Ramos (cell line): ENCODE results near the gene POU2F3.

Experiments
- in situ Hi-C: fragments of 300-500 bp; cut with MboI; formaldehyde crosslinking; loops from one replicate; pipeline ENCODE4 v1.14.3; 2022; ENCODE audit warnings: low sequenced_read_pairs; ENCODE audit not compliant: unreplicated experiment

POU2F3 gene

DNA sequence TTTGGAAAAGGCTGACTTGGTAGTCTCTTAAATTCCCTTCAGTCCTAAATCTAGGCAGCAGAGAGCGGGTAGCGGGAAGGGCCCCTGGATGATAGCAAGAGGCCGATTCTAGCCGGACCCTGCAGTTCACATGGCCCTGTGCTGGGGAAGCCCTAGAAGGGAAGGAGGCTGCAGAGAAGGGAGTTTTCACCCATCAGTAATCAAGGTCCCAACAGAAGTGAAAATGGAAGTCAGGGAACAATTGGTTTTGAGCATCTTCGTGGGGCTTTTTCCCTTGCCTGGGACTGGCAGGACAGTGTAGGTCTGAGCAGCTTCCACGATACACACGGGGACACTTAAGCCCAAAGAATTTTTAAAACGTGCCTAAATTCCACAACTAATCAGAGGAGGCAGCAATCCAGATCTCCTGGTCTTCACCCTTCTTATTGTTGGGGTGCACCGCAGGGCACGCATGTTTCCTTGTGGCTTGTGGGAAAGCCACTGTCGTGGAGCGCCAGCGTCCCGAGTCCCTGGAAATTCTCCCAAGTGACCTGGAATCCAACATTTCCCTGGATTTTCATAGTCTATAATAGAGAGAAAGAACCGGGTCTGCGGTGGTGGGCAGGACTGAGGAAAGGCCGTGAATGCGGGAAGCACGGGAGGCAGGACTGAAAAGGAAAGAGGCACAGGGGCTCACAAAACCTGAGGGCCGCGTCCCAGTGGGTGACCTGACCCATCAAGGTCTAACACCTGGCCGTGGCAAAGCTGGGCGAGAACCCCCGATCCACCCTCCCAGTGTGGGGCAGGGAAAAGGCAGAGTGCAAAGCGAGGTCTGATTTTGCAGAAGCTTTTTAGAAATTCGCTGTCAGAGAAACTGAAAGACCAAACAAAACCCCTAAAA, 30.0 kb upstream of the POU2F3 start:
- in situ Hi-C loops, result no loop called here

DNA sequence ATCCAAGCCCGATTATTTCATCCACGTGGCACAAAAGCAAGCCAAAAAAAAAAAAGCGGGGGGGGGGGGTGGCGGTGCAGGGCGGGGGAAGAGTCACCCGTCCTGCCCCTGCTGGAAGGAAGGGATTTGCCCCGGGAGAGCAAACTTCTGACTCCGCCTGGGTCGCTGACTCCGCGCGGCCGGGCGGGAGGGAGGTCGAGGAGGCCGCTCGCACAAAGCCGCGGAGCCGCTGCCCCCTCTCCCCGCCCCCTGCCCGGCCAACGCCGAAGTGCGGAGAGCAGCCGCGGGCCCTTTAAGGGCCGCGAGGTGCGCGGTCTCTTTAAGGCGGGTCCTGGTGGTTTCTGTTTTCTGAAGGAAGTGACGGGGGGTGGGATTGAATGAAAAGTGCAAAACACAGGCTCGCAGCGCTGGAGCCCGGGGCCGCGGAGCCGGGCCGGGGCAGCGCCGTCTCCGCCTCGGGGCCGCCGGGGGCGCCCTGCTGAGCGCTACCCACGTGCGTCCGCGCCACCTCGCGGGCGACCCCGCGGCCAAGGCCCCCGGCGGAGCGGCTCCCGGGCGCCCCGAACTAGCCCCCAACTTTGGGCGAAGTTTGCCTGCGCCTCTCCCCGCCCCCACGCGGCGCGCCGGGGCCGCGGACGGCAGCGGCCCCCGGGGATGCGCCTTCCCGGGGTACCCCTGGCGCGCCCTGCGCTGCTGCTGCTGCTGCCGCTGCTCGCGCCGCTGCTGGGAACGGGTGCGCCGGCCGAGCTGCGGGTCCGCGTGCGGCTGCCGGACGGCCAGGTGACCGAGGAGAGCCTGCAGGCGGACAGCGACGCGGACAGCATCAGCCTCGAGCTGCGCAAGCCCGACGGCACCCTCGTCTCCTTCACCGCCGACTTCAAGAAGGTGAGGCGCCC, 29.1 kb upstream of the POU2F3 start, which contains the start of gene OAF:
Gene OAF, plus strand, starts transcription at position 407 of the 896 bp plus-strand sequence. Its CDS starts 248 bp downstream, at position 655.
- in situ Hi-C loops, result no loop called here

DNA sequence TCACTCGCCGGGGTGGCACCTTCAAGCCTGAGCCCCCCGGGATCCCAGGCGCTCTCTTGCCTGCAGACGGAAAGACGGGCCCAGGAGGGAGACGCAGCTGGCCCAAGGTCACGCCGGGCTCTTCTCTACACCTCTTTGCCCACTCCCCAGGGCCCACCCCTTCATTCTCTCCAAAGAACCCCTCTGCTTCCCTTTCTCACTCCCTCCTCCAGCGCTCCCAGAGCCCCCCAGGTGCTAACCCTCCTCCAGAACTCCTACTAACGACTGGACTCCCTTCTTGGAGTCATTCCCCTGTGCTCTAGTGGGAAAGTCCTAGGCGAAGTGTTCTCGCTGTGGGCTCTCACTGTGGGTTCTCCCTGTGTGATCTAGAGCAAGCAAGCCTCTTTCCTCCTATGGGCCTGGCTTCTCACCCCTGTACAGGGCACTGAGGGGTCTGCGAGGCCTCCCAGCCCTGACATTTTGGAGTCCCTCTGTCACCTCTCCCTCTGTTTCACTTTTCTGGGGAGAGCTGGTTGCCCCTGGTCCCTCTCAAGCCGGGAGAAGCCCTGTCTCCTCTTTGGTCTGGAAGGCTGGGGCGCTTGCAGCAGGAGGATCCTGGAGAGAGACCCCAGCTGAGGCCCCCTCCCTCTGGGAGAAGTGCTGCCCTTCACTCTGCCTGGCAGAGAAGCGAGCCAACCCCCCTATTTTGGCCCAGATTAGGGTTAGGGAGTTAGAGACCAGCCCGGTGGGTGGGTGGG, 28.2 kb upstream of the POU2F3 start:
- in situ Hi-C loops, result no loop called here

DNA sequence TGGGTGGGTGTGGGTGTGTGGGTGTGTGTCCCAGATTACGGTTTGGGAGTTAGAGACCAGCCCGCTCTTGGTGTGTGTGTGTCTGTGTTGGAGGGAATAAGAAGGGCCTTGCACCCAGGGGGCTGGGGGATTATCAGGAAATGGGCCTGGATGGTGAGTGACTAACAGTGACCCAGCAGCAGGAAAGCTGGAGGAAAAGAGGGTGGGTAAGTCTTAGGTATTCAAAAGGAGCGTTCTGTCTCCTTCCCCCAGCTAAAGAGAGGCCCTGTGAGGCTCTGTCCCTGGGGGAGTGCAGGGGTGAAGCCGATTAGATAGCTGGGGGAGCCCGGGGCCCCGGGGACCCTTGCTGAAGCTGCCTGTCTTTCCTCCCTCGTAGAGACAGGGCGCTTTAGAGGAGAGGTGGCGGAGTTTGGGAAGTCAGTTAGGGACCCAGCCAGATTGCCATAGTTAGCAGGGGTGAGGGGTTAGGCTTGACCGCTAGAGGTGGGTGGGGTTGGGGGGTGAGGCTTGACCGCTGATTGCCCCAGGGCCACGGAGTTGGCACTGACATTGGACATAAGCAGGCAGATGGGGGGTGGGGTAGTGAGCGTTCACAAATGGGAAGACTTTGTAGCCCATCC, 27.6 kb upstream of the POU2F3 start:
- in situ Hi-C loops, result no loop called here

DNA sequence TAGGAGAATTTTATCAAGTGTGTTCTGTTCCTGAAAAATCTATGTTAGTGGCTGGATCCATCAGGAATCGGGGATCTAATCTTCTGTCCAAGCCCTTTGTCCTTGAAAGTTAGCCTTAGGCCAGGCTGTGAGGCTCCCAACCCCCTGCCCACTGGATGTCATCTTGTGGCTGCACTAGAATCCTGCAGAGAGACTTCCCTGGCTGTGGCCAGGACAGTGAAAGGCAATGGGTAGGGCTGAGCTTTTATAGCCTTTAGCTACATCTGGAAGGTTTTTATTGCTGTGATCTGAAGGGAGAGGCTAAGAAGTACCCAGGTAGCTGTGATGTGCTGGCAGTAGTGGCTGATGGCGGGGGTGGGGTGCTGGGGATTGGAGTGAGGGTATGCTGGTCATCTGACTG, 27.0 kb upstream of the POU2F3 start:
- in situ Hi-C loops, result no loop called here

DNA sequence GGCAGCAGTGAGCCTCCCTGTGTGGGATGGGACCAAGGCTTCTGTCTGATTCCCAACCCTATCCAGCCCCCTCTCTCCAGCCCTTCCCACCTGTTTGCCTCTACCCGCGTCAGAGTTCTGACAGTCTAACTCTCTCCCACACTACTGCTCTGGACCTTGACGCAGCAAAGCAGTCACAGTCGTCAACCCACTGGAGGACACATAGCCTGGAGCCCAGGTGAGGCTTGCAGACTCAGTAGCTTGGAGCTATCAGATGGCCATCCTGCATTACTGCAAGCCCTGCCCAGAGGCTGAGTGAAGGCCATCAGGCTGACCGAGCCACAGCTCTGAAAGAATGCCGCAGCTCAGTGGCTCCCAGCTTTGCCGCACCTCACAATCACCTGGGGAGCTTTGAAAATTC, 25.4 kb upstream of the POU2F3 start:
- in situ Hi-C loops, result no loop called here

DNA sequence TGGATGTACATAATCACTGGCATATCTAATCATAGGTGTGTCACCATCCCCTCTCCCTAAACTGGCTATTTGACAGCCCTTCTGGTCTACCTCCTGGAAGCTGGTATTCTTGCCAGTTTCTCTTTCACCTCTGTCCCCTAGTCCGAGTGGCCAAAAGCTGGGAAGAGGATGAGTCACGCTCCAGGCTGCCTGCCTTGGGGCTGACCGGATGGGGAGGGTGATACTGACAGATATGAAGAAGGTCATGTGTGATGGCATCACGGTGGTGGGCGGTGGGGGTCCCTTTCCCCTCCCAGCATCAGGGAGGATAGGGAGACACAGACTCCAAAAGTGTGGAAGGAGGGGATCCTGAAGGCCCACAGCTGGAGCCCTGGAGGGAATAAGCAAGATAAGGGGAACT, 24.3 kb upstream of the POU2F3 start:
- in situ Hi-C loops, result no loop called here

DNA sequence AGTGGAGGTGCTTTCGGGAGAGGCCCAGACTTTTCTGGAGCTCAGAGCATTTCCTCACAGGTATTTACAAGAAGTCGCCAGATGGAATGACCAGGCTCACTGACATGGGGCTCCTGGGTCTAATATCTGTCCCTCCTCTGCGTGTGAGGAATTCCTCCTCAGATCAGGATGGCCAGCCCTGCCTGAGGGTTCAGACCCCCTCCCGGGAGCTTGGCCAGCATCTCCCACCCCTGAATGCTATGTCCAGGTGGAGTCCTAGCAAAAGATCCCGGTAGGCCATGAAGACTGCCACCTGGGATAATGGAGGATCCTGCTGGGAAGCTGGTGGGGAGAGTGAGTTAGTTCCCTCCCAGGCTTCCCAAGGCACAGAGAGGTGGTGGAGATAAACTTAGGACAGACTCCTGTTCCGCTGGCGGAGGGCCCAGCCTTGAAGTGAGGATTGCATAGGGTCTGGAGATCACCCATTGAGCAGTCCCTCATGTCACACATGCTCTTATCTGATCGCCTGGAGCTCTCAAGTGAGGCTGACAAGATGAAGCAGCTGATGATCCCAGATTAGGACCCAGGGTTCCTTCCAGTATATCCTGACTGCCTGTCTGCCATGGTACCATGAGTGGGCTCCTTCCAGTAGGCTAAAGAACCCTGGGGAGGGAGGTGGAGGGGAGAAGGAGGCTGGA, 23.4 kb upstream of the POU2F3 start:
- in situ Hi-C loops, result no loop called here

DNA sequence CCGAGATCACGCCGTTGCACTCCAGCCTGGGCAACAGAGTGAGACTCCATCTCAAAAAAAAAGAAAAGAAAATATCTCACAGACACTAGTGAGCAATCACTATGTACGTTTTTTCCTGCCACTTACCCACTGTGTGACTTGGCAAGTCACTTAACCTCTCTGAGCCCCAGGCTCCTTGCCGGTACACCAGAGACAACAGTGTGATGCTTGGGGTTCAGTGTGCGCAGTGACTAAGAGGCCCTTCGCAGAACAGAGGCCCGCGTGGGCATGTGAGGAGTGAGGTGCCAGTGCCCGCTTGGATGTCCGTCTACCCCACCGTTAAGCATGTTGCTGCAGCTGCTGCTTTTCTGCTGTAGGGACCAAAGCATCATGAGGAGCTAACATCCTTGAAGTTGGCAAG, 22.4 kb upstream of the POU2F3 start:
- in situ Hi-C loops, result no loop called here

DNA sequence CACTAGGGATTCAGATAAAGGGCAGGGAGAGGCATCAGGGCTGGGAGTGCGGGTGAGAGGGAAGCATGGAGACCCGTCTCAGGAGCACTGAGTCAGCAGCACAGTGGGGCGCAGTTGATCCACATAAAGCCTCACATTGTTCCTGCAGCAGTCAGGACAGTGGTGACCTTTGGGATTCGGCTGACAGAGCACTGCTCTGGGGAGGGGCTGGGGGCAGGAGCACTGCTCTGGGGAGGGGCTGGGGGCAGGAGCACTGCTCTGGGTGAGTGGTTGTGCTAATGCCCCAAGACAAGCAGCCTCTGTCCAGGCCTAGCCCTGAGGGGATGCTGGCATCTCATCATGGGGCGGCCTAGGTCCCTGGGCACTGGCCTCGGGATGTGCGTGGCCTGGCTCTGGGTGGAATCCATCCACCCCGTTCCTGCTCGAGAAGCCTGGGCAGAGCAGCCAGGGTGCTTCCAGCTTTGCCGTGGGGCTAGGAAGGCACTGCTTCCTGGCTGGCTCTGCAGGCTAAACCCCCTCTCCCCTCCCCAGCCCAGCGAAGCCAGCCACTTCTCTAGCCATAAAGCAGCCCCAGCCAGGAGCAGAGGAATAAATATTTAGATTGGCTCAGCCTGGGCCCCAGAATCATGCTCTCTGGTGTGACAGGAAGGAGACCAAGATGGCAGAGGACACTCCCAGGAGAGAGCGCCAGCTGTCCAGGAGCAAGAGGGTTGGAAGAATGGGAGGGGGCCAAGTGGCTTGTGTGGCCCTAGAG, 21.8 kb upstream of the POU2F3 start:
- in situ Hi-C loops, result no loop called here

DNA sequence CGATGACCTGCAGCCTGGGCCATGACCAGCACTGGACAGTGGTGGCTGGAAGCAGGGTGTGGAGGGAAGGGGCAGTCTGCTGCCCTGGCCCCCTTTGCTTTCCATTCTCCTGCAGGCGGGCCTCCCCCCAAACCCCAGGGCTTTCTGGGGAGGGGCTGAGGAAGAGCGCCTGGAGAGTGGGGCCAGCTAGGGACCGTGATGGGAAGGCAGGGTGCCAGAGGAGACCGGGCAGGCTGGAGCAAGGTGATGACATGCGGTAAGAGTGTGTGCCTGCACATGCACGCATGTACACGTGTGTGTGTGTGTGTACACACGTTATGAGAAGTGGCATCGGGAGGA, 21.3 kb upstream of the POU2F3 start:
- in situ Hi-C loops, result no loop called here

DNA sequence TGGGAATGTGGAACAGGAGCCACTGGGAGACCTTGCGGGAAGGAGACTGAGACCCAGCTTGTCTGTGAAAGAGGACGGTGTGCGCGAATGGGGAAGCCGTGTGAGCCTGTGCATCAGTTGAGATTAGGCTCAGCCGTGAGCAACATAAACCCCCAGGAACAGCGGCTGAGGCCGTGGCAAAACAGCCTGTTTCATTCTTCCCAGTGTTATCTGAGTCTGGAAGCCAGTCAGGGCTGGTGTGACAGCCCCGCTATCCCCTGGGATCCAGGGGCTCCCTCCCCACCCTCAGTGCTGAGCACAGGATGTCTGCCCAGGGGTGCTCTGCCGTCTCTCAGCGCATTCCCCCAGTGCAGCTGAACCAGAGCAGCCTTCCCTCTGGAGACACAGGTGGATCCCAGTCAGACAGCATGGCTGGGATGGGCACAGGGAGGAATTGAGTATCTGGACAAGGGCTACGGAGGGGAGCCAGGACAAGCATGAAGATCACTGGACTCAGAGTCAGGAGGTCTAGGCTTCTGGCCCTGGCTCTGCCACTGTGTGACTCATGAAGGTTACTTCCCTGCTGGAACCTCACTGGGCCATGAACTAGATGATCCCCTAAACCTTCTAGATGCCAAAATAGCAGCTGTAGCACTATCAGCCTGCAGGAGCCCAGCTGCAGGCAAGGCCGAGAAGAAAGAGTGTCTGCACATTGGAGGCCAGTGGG, 20.6 kb upstream of the POU2F3 start:
- in situ Hi-C loops, result no loop called here

DNA sequence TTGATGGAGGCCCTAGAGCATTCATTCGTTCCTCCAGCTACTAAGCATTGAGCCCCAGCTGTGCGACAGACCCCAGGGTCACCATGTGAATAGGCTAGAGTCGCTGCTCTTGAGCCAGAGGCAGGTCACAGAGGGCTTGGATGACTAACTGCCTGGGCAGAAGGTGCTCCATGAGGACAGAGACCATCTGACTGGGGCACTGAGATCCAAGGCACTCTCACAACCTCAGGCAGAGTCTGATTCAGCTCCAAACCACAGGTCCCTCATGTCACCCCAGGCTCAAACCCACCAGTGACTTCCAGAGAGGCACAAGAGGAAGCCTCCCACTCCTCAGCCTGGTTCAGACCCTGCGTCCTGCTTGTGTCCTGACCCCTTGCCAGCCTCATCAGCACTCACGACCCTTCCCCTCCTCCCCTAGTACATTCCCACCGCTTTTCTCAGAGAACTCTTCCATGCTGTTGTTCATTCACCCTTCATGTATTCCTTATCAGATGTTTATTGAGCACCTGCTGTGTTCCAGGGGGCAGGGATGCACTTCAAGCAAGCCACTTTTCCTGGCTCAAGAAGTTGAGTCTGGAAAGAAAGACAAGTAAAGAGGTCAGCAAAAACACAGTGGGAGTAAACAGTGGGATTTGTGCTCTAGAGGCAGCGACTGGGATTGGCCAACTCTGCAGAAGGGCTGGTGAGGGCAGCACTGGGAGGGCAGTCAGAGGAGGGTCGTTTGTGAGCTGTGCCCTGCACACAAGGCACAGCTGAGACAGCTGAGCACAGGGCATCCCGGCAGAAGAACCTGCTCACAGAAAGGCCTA, 19.8 kb upstream of the POU2F3 start:
- in situ Hi-C loops, result no loop called here

DNA sequence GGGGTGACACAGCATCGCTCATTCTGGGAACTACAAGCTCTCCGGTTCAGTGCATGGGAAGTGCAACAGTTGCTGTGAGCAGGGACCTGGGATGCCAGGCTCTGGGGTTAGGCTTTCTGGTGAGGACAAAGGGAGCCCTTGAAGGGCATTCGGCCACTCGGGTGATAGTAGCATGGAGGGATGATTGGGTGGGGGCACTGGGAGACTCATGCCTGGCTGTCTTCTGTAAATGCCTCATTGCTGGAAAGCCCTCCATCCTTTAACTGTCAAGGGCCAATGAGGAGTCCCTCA, 19.2 kb upstream of the POU2F3 start:
- in situ Hi-C loops, result no loop called here

DNA sequence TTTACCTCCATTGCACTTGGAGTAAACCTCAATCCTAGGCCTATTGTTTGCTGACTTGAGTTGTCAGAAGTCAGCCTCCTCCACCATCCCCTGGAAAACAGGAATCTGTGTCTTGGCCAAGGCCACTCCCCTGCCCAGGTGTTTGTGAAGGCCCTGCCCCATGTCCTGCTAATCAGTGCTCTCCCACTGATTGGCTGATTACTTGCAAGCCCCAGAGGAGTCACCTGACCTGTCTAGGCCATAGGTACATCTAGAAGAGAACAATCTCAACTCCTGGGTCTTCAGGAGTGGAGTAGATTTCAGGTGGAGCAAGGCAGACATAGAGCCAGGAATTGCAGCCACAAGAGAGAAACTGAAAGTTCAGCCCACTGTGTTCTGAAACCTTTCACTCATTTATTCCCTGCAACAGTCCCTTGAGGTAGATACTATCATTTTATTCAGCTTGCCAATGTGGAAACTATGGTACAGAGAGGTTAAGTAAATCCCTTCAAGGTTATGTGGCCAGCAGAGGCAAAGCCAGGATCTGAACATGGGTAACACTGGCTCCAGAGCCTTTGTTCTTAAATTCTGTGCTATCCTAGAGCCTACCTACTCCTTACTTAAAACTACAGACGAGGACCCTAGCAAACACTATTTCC, 18.7 kb upstream of the POU2F3 start:
- in situ Hi-C loops, result no loop called here

DNA sequence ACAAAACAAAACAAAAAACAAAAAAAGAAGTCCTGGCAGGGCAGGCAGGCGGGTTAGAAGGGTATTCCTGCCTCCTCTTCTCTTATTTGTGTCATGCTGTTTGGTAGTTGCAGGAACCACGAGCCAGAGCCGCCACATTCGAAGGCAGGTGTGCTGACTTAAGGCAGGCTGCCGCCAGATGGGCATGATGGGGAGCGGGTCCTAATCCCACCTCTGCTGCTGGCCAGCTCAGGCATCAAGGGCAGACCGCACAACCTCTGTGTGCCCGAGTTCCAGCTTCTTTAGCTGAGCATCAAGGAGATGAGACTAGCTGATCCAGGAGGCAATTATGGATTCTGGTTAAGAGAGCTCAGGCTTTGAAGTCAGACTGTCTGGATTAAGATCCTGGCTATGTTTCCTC, 17.0 kb upstream of the POU2F3 start:
- in situ Hi-C loops, result no loop called here

DNA sequence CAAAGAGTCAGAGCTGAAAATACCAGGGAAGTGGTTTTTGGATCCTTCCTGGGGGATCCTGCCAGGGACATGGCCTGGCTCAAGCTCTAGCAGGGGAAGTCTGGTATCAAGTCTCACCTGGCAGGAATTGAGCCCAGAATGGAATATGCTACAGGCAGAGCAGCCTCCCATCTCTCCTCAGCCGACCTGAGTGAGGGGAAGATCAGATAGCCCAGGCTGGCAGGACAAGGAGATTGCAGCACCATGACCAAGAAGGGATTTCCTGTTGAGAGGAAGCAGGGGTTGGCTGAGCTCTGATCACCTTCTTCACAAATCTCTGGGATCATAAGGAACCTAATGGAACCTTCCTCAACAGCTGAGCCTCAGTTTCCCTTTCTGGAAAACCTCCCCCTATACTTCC, 16.1 kb upstream of the POU2F3 start:
- in situ Hi-C loops, result no loop called here
